Stimulated activated CD4-positive, alpha-beta T cell treated with anti-CD3 and anti-CD28 coated beads, Interleukin-15, amount 100 ng/mL, for 48 hours (primary cell): Measurements from ENCODE around the gene INSC.

Source experiments
- DNase-seq, 2 donors: peaks; one replicate each; pipeline ENCODE4 v3.0.0-alpha.2; 2020; ENCODE audit warnings: low read depth in 2 of 2

INSC gene

DNA sequence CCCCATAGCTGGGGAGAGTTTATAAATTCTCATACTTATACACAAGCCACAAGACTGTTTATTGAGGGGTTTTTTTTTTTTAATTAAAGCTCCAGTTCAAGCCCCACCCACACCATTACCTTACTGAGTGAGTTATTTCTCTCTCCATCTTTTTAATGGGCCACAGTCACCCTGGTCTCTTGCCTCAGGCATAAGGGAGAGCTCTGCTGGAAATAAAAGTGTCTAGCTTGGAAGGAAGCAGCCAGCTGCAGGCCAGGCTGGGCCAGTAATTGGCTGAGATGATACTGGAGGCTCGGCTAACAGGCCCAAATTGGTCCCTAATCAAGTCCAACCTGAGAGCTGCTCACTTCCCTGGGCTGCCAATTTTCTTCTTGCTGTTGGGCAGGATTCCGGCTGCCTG, 174.1 kb downstream of the INSC start:
- DNase-seq = no peak

DNA sequence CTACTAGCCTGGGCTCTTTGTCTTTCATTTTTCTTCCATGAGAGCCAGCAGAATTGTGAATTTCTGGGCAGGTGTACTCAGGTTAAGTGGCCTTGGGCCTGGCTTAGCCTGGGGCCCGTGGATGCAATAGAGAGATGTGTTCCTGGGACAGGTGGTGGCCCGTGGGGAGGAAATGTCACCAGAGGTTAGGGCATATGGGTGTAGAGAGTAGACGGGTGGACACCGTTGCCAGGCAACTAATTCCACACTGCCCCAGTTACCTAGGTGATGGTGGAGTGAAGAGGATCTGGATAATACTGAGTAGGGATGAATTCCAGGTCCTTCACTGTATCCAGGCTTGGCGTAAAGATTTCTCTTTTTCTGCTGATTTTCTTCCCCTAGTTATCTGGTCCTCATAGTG, 175.0 kb downstream of the INSC start:
- DNase-seq = no peak

GRCh38 chr11:15291885-15292284, 177.2 kb downstream of the INSC start:
- no peak for DNase-seq

DNA sequence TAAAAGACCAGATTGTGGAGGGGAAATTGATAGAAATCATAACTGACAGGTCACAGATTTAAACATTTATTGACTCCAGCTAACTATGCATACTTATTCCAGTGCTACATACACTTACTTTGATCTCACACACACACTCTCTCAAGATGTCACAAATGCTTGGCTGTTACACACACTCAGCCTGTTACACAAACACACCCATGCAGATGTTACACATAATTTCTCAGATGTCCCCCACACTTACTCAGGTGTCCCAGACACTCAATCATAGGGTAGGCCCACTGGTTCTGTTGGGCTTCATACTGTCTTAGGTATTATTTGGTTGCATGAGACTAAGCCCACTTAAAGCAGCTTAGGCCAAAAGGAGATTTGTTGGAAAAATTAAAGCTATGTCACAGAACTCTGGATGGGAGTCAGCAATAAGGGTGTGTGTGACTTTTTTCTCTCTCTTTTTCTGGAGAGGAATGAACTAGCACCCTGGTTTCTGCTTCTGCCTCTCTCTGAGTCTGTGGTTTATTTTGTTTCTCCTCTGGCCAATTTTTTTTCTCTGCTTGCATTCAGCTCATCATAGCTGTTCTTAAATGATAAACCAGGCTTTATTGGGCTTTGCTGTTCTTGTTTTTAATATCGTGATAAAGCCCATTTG, 179.4 kb downstream of the INSC start:
- no peak for DNase-seq

DNA sequence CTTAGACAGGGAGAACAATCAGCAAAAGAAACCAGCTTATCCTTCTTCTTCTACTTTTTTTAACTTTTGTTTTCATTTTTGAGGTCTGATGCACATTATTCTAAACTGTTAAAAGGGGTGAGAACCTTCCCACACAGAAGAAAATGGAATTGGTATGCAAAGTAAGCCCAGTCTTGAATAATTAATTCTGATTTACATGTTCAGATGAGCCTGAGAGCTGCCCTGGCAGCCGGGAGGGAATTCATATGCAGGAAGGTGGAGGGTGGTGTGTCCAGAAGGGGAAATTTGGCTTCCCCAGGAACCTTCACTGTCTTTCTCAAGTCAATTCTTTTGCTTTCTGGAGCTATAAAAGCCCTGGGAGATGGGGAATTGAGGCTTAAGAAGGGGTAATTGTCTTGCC, 181.0 kb downstream of the INSC start:
- no peak for DNase-seq
